ENCODE data around the gene PPIL1. TPM values are rescaled to one million over a fixed set of nuclear protein-coding genes. Genes with fewer than 3 reads are reported as not detected.

The PPIL1 gene
- total RNA-seq, 1 donor from 2014 or later, result 25.6 TPM

GRCh38 chr6:36848658-36849441, 25.8 kb downstream of the PPIL1 start:
- Mint-ChIP-seq H3K36me3 (ENCODE audit: low read depth) (peaks cover 6% of the 10 kb centered on the region), H3K27me3 (ENCODE audit: low read depth) (no peaks in the 10 kb centered on the region), H3K27ac (ENCODE audit: unreplicated experiment) (no peak overlapping the region), H3K9me3 (ENCODE audit: low read depth) (peaks cover 5% of the 10 kb centered on the region), H3K4me1 (ENCODE audit: low read depth) (peaks cover 30% of the 10 kb centered on the region), H3K4me3 (ENCODE audit: unreplicated experiment) (peak overlapping the region; percentile 46)
- no peak for DNase-seq (ENCODE audit: low spot score)
- TF ChIP-seq CTCF (IDR thresholded peaks at IDR 0.05), result no peak

- H3K36me3 Mint-ChIP-seq (ENCODE audit: low read depth), result peaks cover 2% of the 10 kb centered on the region
- H3K4me3 Mint-ChIP-seq (ENCODE audit: unreplicated experiment), result no peak overlapping the region
- H3K27ac Mint-ChIP-seq (ENCODE audit: unreplicated experiment), result no peak overlapping the region
- TF ChIP-seq CTCF (IDR thresholded peaks at IDR 0.05), result no peak
- no peaks in the 10 kb centered on the region for H3K27me3 Mint-ChIP-seq (ENCODE audit: low read depth)
- H3K9me3 Mint-ChIP-seq (ENCODE audit: low read depth), result peaks cover 5% of the 10 kb centered on the region
- H3K4me1 Mint-ChIP-seq (ENCODE audit: low read depth), result peaks cover 21% of the 10 kb centered on the region
- DNase-seq (ENCODE audit: low spot score), result no peak
Observed at GRCh38 chr6:36847991-36848390, 26.6 kb downstream of the PPIL1 start.

GRCh38 chr6:36847152-36847551, 27.5 kb downstream of the PPIL1 start:
- Mint-ChIP-seq H3K4me3 (ENCODE audit: unreplicated experiment) (no peak overlapping the region), H3K27me3 (ENCODE audit: low read depth) (no peaks in the 10 kb centered on the region), H3K4me1 (ENCODE audit: low read depth) (peaks cover 15% of the 10 kb centered on the region), H3K27ac (ENCODE audit: unreplicated experiment) (no peak overlapping the region), H3K36me3 (ENCODE audit: low read depth) (peaks cover 2% of the 10 kb centered on the region), H3K9me3 (ENCODE audit: low read depth) (peaks cover 5% of the 10 kb centered on the region)
- TF ChIP-seq CTCF (IDR thresholded peaks at IDR 0.05), result no peak
- no peak for DNase-seq (ENCODE audit: low spot score)

DNA sequence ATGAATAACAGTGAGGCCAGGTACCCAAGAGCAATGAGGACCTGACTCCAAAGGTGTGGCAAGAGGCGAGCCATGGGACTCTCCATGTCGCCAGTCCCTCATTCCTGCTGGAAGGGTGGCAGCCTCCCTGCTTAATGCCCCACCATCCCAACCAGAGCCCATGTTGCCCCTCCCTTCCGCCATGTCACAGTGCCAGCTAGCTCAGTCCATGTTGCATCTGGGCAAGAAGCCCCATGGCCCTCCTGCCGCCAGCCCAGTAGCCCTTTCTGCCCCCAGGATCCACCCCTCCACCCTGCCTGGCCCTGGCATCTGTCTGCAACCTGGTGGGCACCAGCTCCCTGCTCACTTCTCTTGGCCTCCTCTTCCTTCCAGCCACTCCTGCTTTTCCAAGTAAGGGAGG, 29.4 kb downstream of the PPIL1 start:
- no peak for TF ChIP-seq CTCF (IDR thresholded peaks at IDR 0.05)
- Mint-ChIP-seq H3K4me1 (ENCODE audit: low read depth) (peaks cover 21% of the 10 kb centered on the region), H3K27ac (ENCODE audit: unreplicated experiment) (no peak overlapping the region), H3K27me3 (ENCODE audit: low read depth) (peaks cover 1% of the 10 kb centered on the region), H3K4me3 (ENCODE audit: unreplicated experiment) (no peak overlapping the region), H3K36me3 (ENCODE audit: low read depth) (no peaks in the 10 kb centered on the region), H3K9me3 (ENCODE audit: low read depth) (no peaks in the 10 kb centered on the region)
- no peak for DNase-seq (ENCODE audit: low spot score)

DNA sequence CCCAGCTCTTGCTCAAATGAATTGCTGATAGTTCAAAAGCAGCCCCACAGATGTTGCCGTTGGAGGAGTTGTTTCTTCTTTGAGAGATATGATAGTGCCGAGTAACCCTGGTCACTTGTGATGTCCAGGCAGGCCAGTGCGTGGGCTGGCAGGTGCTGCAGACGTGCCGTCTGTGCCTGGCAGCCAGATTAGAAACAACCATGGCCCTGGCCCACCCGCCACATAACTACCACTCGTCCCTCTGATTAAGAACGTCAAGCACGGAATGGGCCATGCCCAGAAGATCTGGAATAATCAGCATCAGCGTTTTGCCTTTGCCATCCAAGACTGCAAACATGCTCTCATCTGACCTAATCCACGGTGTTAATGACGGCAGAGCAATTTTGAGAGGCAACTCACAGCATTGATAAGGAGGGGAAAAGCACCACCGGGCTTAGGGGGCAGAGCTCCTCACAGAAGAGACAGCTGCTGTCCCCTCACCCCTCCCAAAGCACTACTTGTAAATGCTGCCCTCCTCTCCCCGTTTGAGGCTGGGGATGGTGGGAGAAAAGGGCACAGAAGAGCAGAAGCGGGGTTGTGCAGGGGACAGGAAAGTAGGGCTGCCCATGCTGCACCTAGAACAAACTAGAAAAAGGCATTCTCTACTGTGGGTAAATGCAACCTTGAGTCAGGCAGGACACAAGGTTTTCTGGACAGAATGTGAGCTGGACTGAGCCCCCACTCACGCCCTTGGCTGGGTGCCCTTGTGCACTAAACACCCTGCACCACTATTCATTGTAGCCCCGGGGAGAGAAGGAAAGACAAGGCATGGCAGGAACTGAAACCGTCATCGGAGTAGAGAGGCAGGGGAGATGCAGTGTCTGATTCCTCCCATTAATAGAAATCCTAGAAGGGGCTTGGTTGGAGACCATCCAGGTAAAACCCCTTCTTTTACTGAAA, 30.1 kb downstream of the PPIL1 start:
- DNase-seq (ENCODE audit: low spot score), result no peak
- TF ChIP-seq CTCF (IDR thresholded peaks at IDR 0.05), result no peak
- Mint-ChIP-seq H3K4me1 (ENCODE audit: low read depth) (peaks cover 21% of the 10 kb centered on the region), H3K27me3 (ENCODE audit: low read depth) (peaks cover 1% of the 10 kb centered on the region), H3K4me3 (ENCODE audit: unreplicated experiment) (no peak overlapping the region), H3K27ac (ENCODE audit: unreplicated experiment) (no peak overlapping the region), H3K36me3 (ENCODE audit: low read depth) (no peaks in the 10 kb centered on the region), H3K9me3 (ENCODE audit: low read depth) (no peaks in the 10 kb centered on the region)
